ENCODE data around the gene GCH1.

- TF ChIP-seq EP300 (IDR thresholded peaks at IDR 0.05) (no peak), CEBPB (IDR thresholded peaks at IDR 0.05) (no peak), CTCF (IDR thresholded peaks at IDR 0.05) (no peak), USF2 (IDR thresholded peaks at IDR 0.05) (no peak), MAZ (IDR thresholded peaks at IDR 0.05; ENCODE audit: borderline replicate concordance, low read depth, low read length) (no peak)
Measured at GRCh38 chr14:54946500-54946899, 43.9 kb upstream of the GCH1 start.

Data from A549 (cell line).